Measurements from ENCODE around the gene MAP3K20.
"Not testable (repeated sequence)": the region's sequence is repeated elsewhere in the genome, so short reads cannot be mapped to it uniquely, and the experiment has no call there.

Gene MAP3K20

DNA sequence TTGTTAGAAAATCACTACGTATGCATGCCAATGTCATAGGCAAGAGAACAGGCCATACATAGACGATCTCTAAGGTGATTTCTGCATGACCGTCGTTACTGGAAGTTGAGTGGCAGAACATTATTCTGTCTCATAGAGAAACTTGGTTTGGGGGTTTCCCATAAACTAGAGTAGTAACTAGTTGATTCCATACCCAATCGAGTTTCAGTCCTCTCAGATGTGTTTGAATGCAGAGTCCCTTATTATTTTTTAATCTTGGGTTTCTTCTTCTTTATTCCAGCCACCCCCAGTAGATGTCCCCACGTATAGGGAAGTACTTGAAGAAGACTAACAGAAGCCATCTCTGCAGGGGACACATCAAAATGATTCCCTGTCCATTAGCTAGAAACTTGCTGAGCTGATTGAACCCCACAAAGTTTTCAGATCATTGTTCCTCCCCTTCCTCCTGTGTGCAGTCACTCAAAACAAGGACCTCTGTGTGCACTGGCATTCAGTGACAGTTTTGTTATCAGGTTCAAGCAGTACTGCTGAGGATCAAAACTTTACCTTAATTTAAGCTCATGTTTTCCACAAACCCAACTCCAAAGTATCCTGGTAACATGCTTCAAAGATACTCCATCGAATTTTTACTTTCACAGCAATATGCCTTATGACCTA is 210.6 kb downstream of the MAP3K20 start:
- DNase-seq = no peak

- DNase-seq = no peak
Measured at GRCh38 chr2:173287594-173287993, 211.9 kb downstream of the MAP3K20 start.

DNA sequence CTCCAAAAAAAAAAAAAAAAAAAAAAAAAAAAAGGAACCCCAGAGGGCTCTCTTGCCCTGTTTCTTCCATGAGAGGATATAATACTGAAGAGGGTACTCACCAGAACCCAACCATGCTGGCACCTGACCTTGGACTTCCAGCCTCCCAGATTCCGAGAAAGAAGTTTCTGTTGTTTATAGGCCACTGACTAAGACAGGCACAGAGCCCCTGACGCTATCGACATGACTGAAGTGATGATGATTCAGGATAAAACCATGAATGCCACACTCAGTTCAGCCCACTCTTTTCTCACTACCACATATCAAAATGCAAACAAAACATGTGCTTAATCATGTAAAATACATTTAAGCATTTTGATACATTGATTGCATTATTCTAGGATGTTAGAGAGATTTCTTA is 212.9 kb downstream of the MAP3K20 start:
- no peak for DNase-seq

- no peak for DNase-seq
Measured at GRCh38 chr2:173290046-173290445, 214.4 kb downstream of the MAP3K20 start.

GRCh38 chr2:173290518-173290917 is 214.9 kb downstream of the MAP3K20 start:
- no peak for DNase-seq

GRCh38 chr2:173291412-173291811 is 215.8 kb downstream of the MAP3K20 start:
- DNase-seq = no peak

DNA sequence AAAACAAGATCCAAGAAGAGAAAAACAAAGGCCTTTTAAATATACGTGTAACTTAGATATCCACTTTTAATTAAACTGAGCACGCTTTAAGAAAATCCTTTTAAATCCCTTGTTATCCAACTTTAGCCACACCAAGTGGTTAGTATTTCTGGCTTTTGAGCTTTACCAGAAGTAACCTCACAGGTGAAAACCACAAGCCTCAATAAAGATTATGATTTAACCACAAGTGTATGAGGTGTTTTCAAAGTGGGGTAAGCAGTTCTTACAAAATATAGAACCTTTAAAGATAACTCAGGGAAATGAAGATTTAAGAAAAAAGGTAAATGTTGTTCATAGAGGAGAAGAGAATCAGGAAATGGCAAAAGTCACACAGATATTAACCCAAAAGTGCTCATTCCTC is 220.6 kb downstream of the MAP3K20 start:
- DNase-seq = no peak

GRCh38 chr2:173298536-173299097 is 223.0 kb downstream of the MAP3K20 start:
- no peak for DNase-seq

DNA sequence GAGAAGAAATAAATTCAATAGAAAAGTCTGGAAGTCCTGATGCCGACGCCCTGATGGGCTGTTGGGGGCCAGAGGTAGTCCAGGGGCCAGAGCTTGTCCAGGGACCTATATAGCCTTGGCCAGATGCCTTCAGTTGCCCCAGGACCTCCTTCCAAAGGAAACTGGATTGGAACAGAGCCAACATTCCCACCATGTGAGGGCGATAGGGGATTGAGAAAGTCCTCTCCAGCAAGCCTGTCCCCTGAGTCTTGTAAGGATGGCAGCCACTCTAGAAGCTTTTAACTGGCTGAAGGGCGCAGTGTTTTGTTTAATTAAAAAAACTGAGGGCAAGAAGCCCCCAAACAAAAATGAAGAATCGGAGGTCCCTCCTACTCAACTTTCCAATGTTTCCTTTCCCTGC is 224.1 kb downstream of the MAP3K20 start:
- no peak for DNase-seq

DNA sequence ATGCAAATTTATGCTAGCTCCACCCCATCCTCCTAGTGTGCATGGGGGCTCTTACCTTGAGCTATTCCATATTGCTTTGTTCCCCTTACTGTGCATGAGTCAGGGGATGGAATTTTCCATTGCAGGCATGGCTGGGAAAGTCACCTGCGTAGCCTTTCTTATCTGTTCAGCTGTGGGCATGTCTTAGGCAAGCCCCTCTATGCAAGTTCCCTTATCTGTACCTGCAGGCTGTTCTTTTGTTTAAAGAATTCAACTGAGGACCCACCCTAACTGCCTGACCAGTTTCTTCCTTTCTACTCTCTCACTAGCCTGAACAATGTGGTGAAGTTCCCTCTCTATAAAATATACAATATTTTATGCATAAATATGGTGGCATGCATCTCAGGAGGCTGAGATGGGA is 224.8 kb downstream of the MAP3K20 start:
- no peak for DNase-seq

GRCh38 chr2:173301549-173301948 is 225.9 kb downstream of the MAP3K20 start:
- DNase-seq = not testable (repeated sequence)

GRCh38 chr2:173305303-173305702 is 229.7 kb downstream of the MAP3K20 start:
- no peak for DNase-seq

- no peak for DNase-seq
Measured at GRCh38 chr2:173307293-173307692, 231.6 kb downstream of the MAP3K20 start.

DNA sequence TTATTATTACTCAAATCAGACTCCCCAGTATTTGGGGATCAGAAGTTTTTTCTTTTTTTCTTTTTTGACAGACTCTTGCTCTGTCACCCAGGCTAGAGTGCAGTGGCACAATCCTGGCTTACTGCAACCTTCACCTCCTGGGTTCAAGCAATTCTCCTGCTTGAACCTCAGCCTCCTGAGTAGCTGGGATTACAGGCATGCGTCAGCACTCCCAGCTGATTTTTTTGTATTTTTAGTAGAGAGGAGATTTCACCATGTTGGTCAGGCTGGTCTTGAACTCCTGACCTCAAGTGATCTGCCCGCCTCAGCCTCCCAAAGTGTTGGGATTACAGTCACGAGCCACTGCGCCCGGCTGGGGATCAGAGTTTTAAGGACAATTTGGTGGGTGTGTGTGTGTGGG is 233.7 kb downstream of the MAP3K20 start:
- DNase-seq = not testable (repeated sequence)

GRCh38 chr2:173311844-173312606 is 236.4 kb downstream of the MAP3K20 start:
- no peak for DNase-seq
